ENCODE results near the gene CRHR2. TPM values are rescaled to one million over a fixed set of nuclear protein-coding genes. Genes with fewer than 3 reads are reported as not detected.

CRHR2 gene
- total RNA-seq, 2 donors from 2014 or later, result 0.17 TPM; not detected in 1

- intact Hi-C loops (cut with DNase I), result no loop called here
- WGBS, result 71% methylated on average over 3 of the region's 4 CpGs
- TF ChIP-seq POLR2AphosphoS5 (IDR thresholded peaks at IDR 0.05) (no peak), POLR2A (IDR thresholded peaks at IDR 0.05) (no peak)
- TF ChIP-seq, protein P1, sequence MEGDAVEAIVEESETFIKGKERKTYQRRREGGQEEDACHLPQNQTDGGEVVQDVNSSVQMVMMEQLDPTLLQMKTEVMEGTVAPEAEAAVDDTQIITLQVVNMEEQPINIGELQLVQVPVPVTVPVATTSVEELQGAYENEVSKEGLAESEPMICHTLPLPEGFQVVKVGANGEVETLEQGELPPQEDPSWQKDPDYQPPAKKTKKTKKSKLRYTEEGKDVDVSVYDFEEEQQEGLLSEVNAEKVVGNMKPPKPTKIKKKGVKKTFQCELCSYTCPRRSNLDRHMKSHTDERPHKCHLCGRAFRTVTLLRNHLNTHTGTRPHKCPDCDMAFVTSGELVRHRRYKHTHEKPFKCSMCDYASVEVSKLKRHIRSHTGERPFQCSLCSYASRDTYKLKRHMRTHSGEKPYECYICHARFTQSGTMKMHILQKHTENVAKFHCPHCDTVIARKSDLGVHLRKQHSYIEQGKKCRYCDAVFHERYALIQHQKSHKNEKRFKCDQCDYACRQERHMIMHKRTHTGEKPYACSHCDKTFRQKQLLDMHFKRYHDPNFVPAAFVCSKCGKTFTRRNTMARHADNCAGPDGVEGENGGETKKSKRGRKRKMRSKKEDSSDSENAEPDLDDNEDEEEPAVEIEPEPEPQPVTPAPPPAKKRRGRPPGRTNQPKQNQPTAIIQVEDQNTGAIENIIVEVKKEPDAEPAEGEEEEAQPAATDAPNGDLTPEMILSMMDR (IDR thresholded peaks at IDR 0.05), result no peak
These were observed 18.8 kb downstream of the CRHR2 start for GRCh38 chr7:30663414-30663813.

DNA sequence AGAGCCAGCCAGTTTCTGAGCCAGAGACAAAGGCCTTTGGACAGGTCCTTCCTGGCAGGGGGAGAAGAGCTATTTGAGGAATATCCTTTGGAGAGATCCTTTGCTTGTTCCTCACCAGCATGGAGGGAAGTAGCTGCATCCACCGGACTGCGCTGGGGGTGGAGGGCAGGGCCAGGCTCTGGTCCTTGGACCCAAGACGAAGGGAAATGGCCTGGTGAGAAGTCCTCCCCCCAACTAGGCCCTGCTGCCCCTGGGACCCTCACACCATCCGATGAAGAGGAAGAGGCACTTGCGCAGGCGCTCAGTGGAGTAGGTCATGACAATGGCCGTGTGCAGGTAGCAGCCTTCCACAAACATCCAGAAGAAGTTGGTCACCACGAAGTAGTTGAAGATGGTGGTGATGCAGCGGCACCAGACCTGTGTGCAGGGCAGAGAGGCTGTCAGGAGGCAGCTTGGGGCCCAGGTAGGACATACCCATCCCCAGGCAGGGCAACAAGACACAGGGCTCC lies 19.8 kb downstream of the CRHR2 start:
- no peaks in the 10 kb centered on the region for H3K36me3 ChIP-seq
- intact Hi-C loops (cut with DNase I), result no loop called here
- H3K27me3 ChIP-seq (replicated peaks; ENCODE audit: insufficient read depth), result peaks cover 5% of the 10 kb centered on the region
- H3K4me3 ChIP-seq, result no peak overlapping the region
- no peaks in the 10 kb centered on the region for H3K4me1 ChIP-seq (replicated peaks)
- no peaks in the 10 kb centered on the region for H3K9me3 ChIP-seq
- TF ChIP-seq POLR2A (IDR thresholded peaks at IDR 0.05), result no peak
- no peak for TF ChIP-seq POLR2AphosphoS5 (IDR thresholded peaks at IDR 0.05)
- 84% methylated on average over 8 of the region's 9 CpGs for WGBS
- DNase-seq (ENCODE audit: low spot score), result no peak
- H3K27ac ChIP-seq, result no peak overlapping the region

More at GRCh38 chr7:30663414-30663813, 18.8 kb downstream of the CRHR2 start:
- no peak overlapping the region for H3K4me3 ChIP-seq
- no peak overlapping the region for H3K27ac ChIP-seq
- no peaks in the 10 kb centered on the region for H3K36me3 ChIP-seq
- no peaks in the 10 kb centered on the region for H3K4me1 ChIP-seq (replicated peaks)
- no peaks in the 10 kb centered on the region for H3K9me3 ChIP-seq
- no peak for DNase-seq (ENCODE audit: low spot score)
- peaks cover 5% of the 10 kb centered on the region for H3K27me3 ChIP-seq (replicated peaks; ENCODE audit: insufficient read depth)

DNA sequence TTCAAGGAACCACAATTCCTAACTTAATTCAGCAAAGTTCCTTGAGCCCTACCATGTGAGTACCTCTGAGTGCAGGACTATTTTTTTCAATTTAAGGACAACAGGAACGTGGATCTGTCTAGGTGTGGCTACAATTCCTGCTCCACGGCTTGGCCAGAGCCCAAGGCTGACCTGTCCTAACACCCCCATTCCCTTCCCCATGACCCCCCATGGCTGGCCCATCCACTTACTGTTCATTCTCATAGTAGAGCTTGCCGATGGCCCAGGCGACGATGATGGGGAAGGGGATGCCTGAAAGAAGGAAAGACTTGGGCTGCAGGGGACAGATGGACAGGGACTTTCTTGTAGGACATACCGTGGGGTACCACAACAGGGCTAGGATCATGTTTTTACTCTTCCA lies 20.3 kb downstream of the CRHR2 start:
- WGBS, result 89% methylated on average over 6 of the region's 6 CpGs
- DNase-seq (ENCODE audit: low spot score), result no peak
- Histone ChIP-seq H3K4me1 (replicated peaks) (no peaks in the 10 kb centered on the region), H3K27me3 (replicated peaks; ENCODE audit: insufficient read depth) (peaks cover 5% of the 10 kb centered on the region), H3K4me3 (no peak overlapping the region), H3K9me3 (no peaks in the 10 kb centered on the region), H3K27ac (no peak overlapping the region), H3K36me3 (no peaks in the 10 kb centered on the region)
- intact Hi-C loops (cut with DNase I), result no loop called here
- TF ChIP-seq, protein P1 (IDR thresholded peaks at IDR 0.05), result no peak
- TF ChIP-seq POLR2AphosphoS5 (IDR thresholded peaks at IDR 0.05) (no peak), POLR2A (IDR thresholded peaks at IDR 0.05) (no peak)

GRCh38 chr7:30660331-30661255 lies 21.7 kb downstream of the CRHR2 start:
- WGBS, result 68% methylated on average over 14 of the region's 16 CpGs
- intact Hi-C loops (cut with DNase I), result no loop called here
- TF ChIP-seq POLR2A (IDR thresholded peaks at IDR 0.05), result no peak

GRCh38 chr7:30659312-30659711 lies 22.9 kb downstream of the CRHR2 start:
- peaks cover 5% of the 10 kb centered on the region for H3K27me3 ChIP-seq (replicated peaks; ENCODE audit: insufficient read depth)
- no peaks in the 10 kb centered on the region for H3K9me3 ChIP-seq
- no peaks in the 10 kb centered on the region for H3K4me1 ChIP-seq (replicated peaks)
- no peak for TF ChIP-seq POLR2A (IDR thresholded peaks at IDR 0.05)
- TF ChIP-seq, protein P1 (IDR thresholded peaks at IDR 0.05), result no peak
- TF ChIP-seq POLR2AphosphoS5 (IDR thresholded peaks at IDR 0.05), result no peak
- WGBS, result 96% methylated on average over 3 of the region's 3 CpGs
- no peak for DNase-seq (ENCODE audit: low spot score)
- intact Hi-C loops (cut with DNase I), result no loop called here
- no peak overlapping the region for H3K27ac ChIP-seq
- H3K4me3 ChIP-seq, result no peak overlapping the region
- no peaks in the 10 kb centered on the region for H3K36me3 ChIP-seq

More at GRCh38 chr7:30660331-30661255, 21.7 kb downstream of the CRHR2 start:
- H3K4me1 ChIP-seq (replicated peaks), result no peaks in the 10 kb centered on the region
- H3K9me3 ChIP-seq, result no peaks in the 10 kb centered on the region
- no peak overlapping the region for H3K27ac ChIP-seq
- peaks cover 5% of the 10 kb centered on the region for H3K27me3 ChIP-seq (replicated peaks; ENCODE audit: insufficient read depth)
- H3K36me3 ChIP-seq, result no peaks in the 10 kb centered on the region
- no peak overlapping the region for H3K4me3 ChIP-seq
- no peak for DNase-seq (ENCODE audit: low spot score)
